ENCODE data around the gene TTYH1.

Gene TTYH1

DNA sequence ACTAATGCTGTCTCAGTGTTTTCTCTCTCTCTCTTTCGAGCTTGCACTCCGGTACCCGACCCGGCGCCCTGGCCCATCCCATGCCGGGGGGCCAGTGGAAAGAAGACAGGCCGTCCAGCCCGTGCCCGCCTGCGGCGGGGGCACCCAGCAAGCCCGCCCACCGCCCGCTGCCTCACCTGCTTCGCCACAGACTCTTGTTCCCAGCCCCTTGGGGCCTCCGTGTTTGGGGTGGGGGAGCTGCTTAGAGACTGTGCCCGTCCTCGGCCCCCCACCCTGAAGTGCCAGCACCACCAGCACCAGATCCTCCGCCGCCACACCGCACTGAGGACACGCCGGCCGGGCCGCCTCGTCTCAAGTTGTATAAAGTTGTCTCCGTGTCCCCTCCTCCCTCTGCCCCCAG is 45.9 kb downstream of the TTYH1 start:
- TF ChIP-seq ZC3H10 (CRISPR knock-in tag; IDR thresholded peaks at IDR 0.05) (no peak), ZNF70 (CRISPR knock-in tag; IDR thresholded peaks at IDR 0.05) (no peak), OSR1 (CRISPR knock-in tag; IDR thresholded peaks at IDR 0.05) (no peak), TOX (CRISPR knock-in tag; IDR thresholded peaks at IDR 0.05; ENCODE audit: borderline replicate concordance) (no peak), GLIS3 (CRISPR knock-in tag; IDR thresholded peaks at IDR 0.05) (no peak), TCF4 (CRISPR knock-in tag; IDR thresholded peaks at IDR 0.05; ENCODE audit: borderline replicate concordance) (no peak), SNAI2 (CRISPR knock-in tag; IDR thresholded peaks at IDR 0.05) (no peak), PPARA (CRISPR knock-in tag; IDR thresholded peaks at IDR 0.05; ENCODE audit: borderline replicate concordance) (no peak), BACH2 (CRISPR knock-in tag; IDR thresholded peaks at IDR 0.05; ENCODE audit: borderline replicate concordance) (no peak), CSDC2 (CRISPR knock-in tag; IDR thresholded peaks at IDR 0.05) (no peak), ESRRG (CRISPR knock-in tag; IDR thresholded peaks at IDR 0.05) (no peak)
- TF ChIP-seq, protein P1, sequence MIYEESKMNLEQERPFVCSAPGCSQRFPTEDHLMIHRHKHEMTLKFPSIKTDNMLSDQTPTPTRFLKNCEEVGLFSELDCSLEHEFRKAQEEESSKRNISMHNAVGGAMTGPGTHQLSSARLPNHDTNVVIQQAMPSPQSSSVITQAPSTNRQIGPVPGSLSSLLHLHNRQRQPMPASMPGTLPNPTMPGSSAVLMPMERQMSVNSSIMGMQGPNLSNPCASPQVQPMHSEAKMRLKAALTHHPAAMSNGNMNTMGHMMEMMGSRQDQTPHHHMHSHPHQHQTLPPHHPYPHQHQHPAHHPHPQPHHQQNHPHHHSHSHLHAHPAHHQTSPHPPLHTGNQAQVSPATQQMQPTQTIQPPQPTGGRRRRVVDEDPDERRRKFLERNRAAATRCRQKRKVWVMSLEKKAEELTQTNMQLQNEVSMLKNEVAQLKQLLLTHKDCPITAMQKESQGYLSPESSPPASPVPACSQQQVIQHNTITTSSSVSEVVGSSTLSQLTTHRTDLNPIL (CRISPR knock-in tag; IDR thresholded peaks at IDR 0.05; ENCODE audit: low read depth), result no peak
- TF ChIP-seq, protein P2, sequence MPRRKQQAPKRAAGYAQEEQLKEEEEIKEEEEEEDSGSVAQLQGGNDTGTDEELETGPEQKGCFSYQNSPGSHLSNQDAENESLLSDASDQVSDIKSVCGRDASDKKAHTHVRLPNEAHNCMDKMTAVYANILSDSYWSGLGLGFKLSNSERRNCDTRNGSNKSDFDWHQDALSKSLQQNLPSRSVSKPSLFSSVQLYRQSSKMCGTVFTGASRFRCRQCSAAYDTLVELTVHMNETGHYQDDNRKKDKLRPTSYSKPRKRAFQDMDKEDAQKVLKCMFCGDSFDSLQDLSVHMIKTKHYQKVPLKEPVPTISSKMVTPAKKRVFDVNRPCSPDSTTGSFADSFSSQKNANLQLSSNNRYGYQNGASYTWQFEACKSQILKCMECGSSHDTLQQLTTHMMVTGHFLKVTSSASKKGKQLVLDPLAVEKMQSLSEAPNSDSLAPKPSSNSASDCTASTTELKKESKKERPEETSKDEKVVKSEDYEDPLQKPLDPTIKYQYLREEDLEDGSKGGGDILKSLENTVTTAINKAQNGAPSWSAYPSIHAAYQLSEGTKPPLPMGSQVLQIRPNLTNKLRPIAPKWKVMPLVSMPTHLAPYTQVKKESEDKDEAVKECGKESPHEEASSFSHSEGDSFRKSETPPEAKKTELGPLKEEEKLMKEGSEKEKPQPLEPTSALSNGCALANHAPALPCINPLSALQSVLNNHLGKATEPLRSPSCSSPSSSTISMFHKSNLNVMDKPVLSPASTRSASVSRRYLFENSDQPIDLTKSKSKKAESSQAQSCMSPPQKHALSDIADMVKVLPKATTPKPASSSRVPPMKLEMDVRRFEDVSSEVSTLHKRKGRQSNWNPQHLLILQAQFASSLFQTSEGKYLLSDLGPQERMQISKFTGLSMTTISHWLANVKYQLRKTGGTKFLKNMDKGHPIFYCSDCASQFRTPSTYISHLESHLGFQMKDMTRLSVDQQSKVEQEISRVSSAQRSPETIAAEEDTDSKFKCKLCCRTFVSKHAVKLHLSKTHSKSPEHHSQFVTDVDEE (CRISPR knock-in tag; IDR thresholded peaks at IDR 0.05), result no peak
- TF ChIP-seq, protein P3, sequence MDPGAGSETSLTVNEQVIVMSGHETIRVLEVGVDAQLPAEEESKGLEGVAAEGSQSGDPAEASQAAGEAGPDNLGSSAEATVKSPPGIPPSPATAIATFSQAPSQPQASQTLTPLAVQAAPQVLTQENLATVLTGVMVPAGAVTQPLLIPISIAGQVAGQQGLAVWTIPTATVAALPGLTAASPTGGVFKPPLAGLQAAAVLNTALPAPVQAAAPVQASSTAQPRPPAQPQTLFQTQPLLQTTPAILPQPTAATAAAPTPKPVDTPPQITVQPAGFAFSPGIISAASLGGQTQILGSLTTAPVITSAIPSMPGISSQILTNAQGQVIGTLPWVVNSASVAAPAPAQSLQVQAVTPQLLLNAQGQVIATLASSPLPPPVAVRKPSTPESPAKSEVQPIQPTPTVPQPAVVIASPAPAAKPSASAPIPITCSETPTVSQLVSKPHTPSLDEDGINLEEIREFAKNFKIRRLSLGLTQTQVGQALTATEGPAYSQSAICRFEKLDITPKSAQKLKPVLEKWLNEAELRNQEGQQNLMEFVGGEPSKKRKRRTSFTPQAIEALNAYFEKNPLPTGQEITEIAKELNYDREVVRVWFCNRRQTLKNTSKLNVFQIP (CRISPR knock-in tag; IDR thresholded peaks at IDR 0.05; ENCODE audit: borderline replicate concordance, low read depth), result no peak
- TF ChIP-seq, protein P4, sequence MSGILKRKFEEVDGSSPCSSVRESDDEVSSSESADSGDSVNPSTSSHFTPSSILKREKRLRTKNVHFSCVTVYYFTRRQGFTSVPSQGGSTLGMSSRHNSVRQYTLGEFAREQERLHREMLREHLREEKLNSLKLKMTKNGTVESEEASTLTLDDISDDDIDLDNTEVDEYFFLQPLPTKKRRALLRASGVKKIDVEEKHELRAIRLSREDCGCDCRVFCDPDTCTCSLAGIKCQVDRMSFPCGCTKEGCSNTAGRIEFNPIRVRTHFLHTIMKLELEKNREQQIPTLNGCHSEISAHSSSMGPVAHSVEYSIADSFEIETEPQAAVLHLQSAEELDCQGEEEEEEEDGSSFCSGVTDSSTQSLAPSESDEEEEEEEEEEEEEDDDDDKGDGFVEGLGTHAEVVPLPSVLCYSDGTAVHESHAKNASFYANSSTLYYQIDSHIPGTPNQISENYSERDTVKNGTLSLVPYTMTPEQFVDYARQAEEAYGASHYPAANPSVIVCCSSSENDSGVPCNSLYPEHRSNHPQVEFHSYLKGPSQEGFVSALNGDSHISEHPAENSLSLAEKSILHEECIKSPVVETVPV (CRISPR knock-in tag; IDR thresholded peaks at IDR 0.05), result no peak
- ATAC-seq, result no peak

DNA sequence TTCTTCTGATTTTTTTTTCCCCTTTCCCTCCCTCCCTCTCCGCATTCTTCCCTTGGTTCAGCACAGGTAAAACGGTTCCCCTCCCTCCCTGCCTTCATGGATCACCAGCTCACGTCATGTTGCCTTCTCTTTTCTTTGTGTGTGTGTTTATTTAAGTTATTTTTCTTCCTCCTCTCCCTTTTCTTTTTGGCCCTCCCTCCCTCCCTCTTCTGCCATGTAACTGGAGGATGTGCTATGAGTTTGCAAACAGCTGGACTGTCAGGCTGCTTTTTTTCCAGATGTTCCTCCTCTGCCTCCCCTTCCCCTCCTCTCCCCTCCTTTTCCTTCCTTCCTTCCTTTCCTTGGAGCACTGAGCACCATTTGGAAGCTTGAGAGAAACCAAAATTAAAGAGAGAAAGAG is 46.3 kb downstream of the TTYH1 start:
- ATAC-seq, result no peak
- TF ChIP-seq, protein P3 (CRISPR knock-in tag; IDR thresholded peaks at IDR 0.05; ENCODE audit: borderline replicate concordance, low read depth), result no peak
- TF ChIP-seq, protein P1 (CRISPR knock-in tag; IDR thresholded peaks at IDR 0.05; ENCODE audit: low read depth), result no peak
- TF ChIP-seq ZNF8 (CRISPR knock-in tag; IDR thresholded peaks at IDR 0.05), result no peak
- TF ChIP-seq ZFP30 (CRISPR knock-in tag; IDR thresholded peaks at IDR 0.05), result no peak
- TF ChIP-seq ZNF565 (CRISPR knock-in tag; conservative IDR thresholded peaks at IDR 0.05; ENCODE audit: low read depth), result no peak
- no peak for TF ChIP-seq ARNTL (CRISPR knock-in tag; IDR thresholded peaks at IDR 0.05; ENCODE audit: borderline replicate concordance, low read depth)
- no peak for TF ChIP-seq RARB (CRISPR knock-in tag; IDR thresholded peaks at IDR 0.05)
- TF ChIP-seq ZNF70 (CRISPR knock-in tag; IDR thresholded peaks at IDR 0.05), result no peak
